ENCODE data around the gene AP2A2.

Gene AP2A2

DNA sequence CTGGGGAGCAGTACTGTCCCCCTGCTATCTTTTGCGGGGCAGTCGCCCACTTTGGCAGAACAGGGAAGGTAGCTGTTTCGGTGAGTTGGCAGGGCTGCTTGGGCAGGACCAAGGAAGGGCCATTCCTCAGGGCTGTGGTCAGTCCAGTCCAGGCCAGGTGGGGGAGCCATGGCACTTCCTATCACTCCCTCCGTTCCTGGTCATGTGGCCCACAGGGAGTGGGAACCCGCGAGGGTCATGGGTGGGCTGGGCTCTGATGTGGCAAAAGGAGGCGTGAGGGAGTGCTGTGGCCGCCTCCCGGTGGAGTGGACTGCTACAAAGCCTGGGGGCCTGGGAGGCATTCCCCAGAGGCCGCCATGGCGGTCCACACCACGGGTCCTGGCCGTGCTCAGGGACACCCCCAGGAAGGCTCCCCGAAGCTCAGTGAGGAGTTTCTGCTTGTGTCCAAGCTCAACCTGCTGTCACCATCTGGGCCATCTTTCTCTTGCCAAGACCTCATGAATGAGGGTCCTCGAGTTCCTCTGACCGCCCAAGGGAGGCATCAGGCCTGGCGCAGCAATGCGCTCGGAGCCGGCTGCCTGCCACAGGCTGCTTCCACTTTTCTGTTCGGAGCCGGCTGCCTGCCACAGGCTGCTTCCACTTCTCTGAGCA is 27.0 kb upstream of the AP2A2 start:
- no peak for DNase-seq (ENCODE audit: low read depth in 2 of 2)

DNA sequence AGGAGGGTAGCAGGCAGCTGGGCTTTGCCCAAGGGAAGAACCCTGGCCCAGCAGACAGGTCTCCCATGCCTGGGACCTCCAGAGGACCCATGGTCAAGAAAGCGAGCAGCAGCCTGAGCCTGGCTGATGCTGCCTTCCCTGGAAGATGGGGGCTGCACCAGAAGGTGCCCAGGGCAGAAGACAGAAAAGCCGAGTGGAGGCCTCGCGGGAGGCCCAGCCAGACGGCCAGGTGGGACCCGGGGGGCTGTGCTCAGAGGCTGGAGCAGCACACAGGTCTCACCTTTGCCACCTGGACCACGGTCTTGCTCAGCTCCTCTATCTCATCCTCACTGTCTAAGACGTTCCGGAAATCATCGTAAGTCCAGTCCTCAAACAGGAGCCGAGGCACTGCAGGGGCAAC is 25.9 kb upstream of the AP2A2 start:
- DNase-seq (ENCODE audit: low read depth in 2 of 2) = no peak

- DNase-seq (ENCODE audit: low read depth in 2 of 2) = no peak
Measured at GRCh38 chr11:900545-900944, 25.1 kb upstream of the AP2A2 start.

DNA sequence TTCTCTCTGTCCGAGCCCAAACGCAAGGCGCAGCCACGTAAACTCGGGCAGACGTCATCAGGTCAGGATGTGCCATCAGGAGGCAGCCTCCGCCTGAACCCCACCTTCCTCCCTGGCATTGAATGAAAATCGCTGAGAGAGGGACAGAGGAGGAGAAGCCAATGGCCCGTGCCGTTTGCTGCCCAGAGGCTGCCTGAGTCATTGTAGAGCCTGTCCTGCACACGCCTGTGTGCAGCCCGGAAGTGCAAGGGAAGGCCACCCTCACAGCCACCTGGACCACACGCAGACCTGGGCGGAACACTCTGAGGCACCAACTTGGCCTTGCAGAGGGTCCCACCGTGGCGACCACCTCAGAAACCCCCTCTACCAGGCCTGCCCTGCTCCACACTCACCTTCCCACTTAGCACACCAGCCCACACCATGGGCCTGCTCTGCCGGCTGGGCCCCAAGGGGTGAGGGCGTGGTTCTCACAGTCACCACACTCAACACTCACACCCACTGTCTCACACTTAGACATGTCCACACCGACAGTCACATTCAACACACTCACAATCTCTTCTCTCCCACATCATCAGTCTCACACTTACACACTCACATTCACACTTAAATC is 24.1 kb upstream of the AP2A2 start:
- no peak for DNase-seq (ENCODE audit: low read depth in 2 of 2)

GRCh38 chr11:904380-904779 is 21.3 kb upstream of the AP2A2 start:
- DNase-seq (ENCODE audit: low read depth in 2 of 2) = no peak

- no peak for DNase-seq (ENCODE audit: low read depth in 2 of 2)
Measured at GRCh38 chr11:905952-906351, 19.7 kb upstream of the AP2A2 start.

DNA sequence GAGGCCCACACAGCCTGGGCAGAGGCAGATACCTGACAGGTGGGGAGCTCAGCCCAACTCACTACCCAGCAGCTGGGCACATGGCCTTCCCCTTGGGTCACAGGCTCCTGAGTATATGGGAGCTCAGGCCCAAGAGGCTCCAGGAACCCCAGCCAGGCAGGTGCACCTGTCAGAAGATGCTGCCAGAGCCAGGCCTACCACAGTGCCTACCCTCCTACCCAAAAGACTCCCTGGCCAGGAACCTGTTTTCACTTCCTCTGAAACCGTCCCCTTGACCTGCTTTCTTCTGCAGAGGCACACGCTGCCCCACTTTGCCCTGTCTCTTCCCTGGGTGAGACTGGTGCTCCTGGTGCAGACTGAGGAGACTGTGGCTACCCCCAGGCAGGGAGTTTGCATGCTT is 18.0 kb upstream of the AP2A2 start:
- no peak for DNase-seq (ENCODE audit: low read depth in 2 of 2)

DNA sequence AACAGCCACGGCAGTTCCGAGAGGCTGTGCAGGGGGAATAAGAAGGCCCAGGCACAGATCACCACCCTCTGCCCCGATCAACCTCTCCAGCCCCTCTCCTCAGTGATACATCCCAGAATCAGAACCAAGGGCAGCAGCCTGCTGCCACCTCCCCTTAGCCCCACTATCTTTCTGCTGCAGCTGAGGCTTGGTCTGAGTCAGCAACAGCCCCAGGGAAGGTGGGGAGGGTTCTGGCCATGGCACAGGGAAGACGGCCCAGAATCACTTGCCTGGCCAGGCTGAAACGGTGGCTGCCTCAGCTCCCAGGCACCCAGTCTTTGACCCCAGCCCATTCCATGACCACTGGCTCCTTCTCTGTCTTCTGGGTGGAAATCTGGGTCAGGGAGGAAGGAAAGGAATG is 17.4 kb upstream of the AP2A2 start:
- DNase-seq (ENCODE audit: low read depth in 2 of 2) = no peak

DNA sequence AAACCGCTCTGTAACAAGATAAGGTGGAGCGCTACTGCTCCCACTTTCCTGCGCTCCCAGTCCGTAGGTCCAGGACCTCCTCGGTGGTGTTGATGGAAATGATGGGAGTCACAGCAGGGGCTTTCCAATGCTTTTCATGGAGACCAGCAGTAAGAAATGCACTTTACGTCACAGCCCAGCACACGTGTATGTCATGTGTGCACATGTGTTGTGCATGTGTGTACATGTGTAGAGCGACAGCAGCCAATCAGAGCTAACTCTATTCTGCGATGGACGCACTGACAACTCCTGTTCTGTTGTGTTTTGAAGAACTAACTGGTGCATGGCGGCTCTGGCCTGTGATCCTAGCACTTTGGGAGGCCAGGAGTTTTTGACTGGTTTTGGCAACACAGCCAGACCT is 16.3 kb upstream of the AP2A2 start:
- DNase-seq (ENCODE audit: low read depth in 2 of 2) = no peak

- no peak for DNase-seq (ENCODE audit: low read depth in 2 of 2)
Measured at GRCh38 chr11:910044-910588, 15.6 kb upstream of the AP2A2 start.

DNA sequence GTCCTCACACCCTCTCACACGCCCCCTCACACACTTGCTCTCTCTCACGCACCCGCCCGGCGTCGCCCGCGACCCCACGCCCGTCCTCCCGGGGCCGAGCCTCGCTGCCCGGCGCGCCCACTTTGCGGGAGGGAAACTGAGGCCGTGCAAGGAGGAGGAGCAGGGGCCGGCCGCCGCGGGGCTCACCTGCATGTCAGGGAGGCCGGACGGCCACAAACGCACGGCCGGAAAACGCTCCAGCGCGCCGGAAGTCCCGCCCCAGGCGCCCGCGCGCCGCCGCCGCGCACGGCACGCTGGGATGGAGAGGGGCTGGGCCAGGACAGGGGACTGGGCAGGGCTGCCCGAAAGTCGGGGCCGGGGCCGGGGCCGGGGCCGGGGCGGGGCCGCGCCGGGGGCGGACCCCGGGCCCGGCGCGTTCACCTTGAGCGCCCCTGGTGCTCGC is 15.1 kb upstream of the AP2A2 start, which contains the start of gene CHID1:
Gene CHID1, minus strand, starts transcription at position 222 of the 442 bp plus-strand sequence. CDS start 5,994 bp downstream, outside the sequence.
- peak; percentile 58 to 73 for DNase-seq (ENCODE audit: low read depth in 2 of 2)

GRCh38 chr11:911031-911889 is 14.4 kb upstream of the AP2A2 start:
- peak in 1 of 2 donors; percentile 16 for DNase-seq (ENCODE audit: low read depth in 2 of 2)

DNA sequence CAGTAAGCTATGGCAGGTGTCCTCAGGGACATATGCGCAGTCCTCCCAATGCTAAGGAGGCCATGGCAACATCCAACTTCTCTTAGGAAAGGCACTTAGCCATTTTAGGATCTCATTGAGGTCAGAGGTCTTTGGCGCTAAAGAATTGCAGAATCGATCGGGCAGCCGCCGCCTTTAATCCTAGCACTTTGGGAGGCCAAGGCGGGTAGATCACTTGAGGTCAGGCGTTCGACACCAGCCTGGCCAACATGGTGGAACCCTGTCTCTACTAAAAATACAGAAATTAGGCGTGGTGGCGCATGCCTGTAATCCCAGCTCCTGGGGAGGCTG is 13.8 kb upstream of the AP2A2 start:
- no peak for DNase-seq (ENCODE audit: low read depth in 2 of 2)

- DNase-seq (ENCODE audit: low read depth in 2 of 2) = no peak
Measured at GRCh38 chr11:912266-912665, 13.4 kb upstream of the AP2A2 start.

DNA sequence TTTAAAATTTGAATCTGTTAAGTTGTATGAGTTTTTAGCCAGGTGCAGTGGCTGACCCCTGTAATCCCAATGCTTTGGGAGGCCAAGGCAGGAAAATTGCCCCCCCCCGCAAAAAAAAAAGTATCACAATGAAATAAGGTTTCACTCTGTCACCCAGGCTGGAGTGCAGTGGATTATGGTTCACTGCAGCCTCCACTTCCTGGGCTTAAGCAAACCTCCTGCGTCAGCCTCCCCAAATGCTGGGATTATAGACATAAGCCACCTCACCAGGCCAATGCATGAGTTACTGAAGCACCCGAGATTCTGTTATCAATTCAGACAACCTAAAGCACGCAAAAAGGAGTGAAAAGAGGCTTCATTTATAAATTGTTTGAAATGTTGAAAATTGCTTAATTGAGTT is 12.6 kb upstream of the AP2A2 start:
- DNase-seq (ENCODE audit: low read depth in 2 of 2) = no peak

GRCh38 chr11:914204-914603 is 11.5 kb upstream of the AP2A2 start:
- DNase-seq (ENCODE audit: low read depth in 2 of 2) = no peak

GRCh38 chr11:914747-915501 is 10.7 kb upstream of the AP2A2 start:
- no peak for DNase-seq (ENCODE audit: low read depth in 2 of 2)

GRCh38 chr11:917426-917825 is 8.2 kb upstream of the AP2A2 start:
- no peak for DNase-seq (ENCODE audit: low read depth in 2 of 2)

- no peak for DNase-seq (ENCODE audit: low read depth in 2 of 2)
Measured at GRCh38 chr11:921921-922678, 3.6 kb upstream of the AP2A2 start.

- DNase-seq (ENCODE audit: low read depth in 2 of 2) = no peak
Measured at GRCh38 chr11:923691-924405, 1.8 kb upstream of the AP2A2 start.

Data from stimulated activated CD8-positive, alpha-beta memory T cell treated with anti-CD3 and anti-CD28 coated beads, Interleukin-2, amount 100 ng/mL, for 1 hour (primary cell).